ENCODE data around the gene SNTG2.

SNTG2 gene

GRCh38 chr2:953975-954686, 3.5 kb downstream of the SNTG2 start:
- peak; percentile 12 for DNase-seq (ENCODE audit: low spot score)

GRCh38 chr2:954687-955000, 4.0 kb downstream of the SNTG2 start:
- no peak for DNase-seq (ENCODE audit: low spot score)

GRCh38 chr2:955829-956731, 5.4 kb downstream of the SNTG2 start:
- DNase-seq (ENCODE audit: low spot score): no peak

- DNase-seq (ENCODE audit: low spot score): no peak
These were observed 8.8 kb downstream of the SNTG2 start for GRCh38 chr2:959457-959856.

- no peak for DNase-seq (ENCODE audit: low spot score)
These were observed 9.6 kb downstream of the SNTG2 start for GRCh38 chr2:960061-960736.

GRCh38 chr2:961786-962185, 11.1 kb downstream of the SNTG2 start:
- DNase-seq (ENCODE audit: low spot score): no peak

GRCh38 chr2:963876-964275, 13.2 kb downstream of the SNTG2 start:
- no peak for DNase-seq (ENCODE audit: low spot score)

GRCh38 chr2:964562-964961, 13.9 kb downstream of the SNTG2 start:
- no peak for DNase-seq (ENCODE audit: low spot score)

GRCh38 chr2:965640-966147, 15.0 kb downstream of the SNTG2 start:
- DNase-seq (ENCODE audit: low spot score): no peak

GRCh38 chr2:973129-973528, 22.5 kb downstream of the SNTG2 start:
- DNase-seq (ENCODE audit: low spot score): no peak

GRCh38 chr2:974054-974453, 23.4 kb downstream of the SNTG2 start:
- DNase-seq (ENCODE audit: low spot score): no peak

GRCh38 chr2:974502-974901, 23.9 kb downstream of the SNTG2 start:
- DNase-seq (ENCODE audit: low spot score): no peak

- no peak for DNase-seq (ENCODE audit: low spot score)
These were observed 24.4 kb downstream of the SNTG2 start for GRCh38 chr2:975095-975494.

GRCh38 chr2:979069-979928, 28.6 kb downstream of the SNTG2 start:
- no peak for DNase-seq (ENCODE audit: low spot score)

- no peak for DNase-seq (ENCODE audit: low spot score)
These were observed 29.5 kb downstream of the SNTG2 start for GRCh38 chr2:980176-980575.

GRCh38 chr2:981258-981657, 30.6 kb downstream of the SNTG2 start:
- DNase-seq (ENCODE audit: low spot score): no peak

- DNase-seq (ENCODE audit: low spot score): no peak
These were observed 31.1 kb downstream of the SNTG2 start for GRCh38 chr2:981759-982158.

- no peak for DNase-seq (ENCODE audit: low spot score)
These were observed 34.8 kb downstream of the SNTG2 start for GRCh38 chr2:985317-985898.

GRCh38 chr2:987789-988188, 37.1 kb downstream of the SNTG2 start:
- no peak for DNase-seq (ENCODE audit: low spot score)

GRCh38 chr2:989781-990467, 39.3 kb downstream of the SNTG2 start:
- DNase-seq (ENCODE audit: low spot score): no peak

GRCh38 chr2:990970-991369, 40.3 kb downstream of the SNTG2 start:
- DNase-seq (ENCODE audit: low spot score): no peak

Data from COLO829 (cell line).